Right forelimb (tissue), 1 donor: Measurements from ENCODE around the gene PSMA4.
"Not testable (repeated sequence)": the region's sequence is repeated elsewhere in the genome, so short reads cannot be mapped to it uniquely, and the experiment has no call there.

Source experiments
- DNase-seq: peaks from one replicate; pipeline ENCODE4 v3.0.0-alpha.2; 2018

Gene PSMA4

DNA sequence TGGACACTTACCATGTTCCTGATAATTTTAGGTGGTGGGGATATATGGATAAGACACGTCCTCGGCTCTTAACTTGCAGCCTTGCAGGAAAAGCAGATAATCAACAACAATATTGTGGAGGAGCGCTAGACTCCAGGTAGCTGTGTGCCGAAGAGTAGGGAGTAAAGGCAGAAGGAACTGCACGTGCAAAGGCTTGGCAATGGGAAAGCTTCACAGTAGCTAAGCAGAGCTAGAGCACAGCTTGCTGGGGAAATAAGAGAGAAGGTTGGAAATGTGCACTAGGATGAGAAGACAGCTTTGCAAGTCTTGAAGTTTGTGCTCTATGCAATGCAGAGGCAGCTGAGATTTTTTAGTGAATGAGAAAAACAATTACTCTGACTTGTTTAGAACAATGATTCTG lies 12.4 kb downstream of the PSMA4 start:
- DNase-seq, result no peak

DNA sequence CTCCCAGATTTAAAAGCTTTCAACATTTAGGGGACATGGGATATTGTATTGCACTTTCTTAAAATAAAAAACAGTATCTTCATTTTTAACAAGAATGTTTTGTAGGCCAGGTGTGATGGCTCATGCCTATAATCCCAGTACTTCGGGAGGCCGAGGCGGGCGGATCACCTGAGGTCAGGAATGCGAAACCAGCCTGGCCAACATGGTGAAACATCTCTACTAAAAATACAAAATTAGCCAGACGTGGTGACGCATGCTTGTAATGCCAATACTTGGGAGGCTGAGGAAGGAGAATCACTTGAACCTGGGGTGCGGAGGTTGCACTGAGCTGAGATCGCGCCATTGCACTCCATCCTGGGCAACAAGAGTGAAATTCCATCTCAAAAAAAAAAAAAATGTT lies 20.0 kb downstream of the PSMA4 start:
- DNase-seq, result not testable (repeated sequence)

GRCh38 chr15:78561490-78561889 lies 21.2 kb downstream of the PSMA4 start:
- no peak for DNase-seq

GRCh38 chr15:78563092-78563491 lies 22.8 kb downstream of the PSMA4 start:
- DNase-seq, result no peak

- DNase-seq, result no peak
Observed at GRCh38 chr15:78564743-78565096, 24.5 kb downstream of the PSMA4 start.

DNA sequence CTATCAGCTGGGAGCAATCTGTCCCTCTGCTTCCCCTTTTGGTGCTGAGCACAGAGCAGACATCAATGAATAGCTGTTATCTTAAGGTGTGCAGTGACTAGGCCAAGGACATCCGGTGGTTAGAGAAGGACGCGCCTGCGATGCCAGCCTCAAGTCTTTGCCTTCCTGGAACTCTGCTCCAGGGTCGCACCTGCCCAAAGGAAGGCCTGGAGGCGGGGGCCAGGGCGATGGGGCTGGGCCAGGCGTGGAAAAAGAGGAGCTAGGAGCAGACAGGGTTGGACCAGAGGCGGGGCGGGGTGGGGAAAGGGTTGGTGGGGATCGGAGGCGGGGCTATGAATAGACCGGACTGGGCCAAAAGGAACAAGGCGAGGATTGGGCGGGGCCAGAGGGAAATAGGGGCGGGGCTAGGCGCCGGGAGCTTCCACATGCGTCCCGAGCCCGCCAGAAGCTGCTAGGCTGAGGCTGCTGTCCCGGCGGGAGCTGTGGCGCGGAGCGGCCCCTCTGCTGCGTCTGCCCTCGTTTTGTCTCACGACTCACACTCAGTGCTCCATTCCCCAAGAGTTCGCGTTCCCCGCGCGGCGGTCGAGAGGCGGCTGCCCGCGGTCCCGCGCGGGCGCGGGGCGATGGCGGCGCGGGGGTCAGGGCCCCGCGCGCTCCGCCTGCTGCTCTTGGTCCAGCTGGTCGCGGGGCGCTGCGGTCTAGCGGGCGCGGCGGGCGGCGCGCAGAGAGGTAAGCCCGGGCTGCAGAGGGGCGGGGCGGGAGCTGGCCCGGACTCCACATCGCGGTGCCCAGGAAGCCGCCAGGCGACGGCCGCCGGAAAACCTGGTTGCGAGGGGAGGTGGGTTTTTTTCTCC lies 25.1 kb downstream of the PSMA4 start, which contains the start of gene CHRNA5:
Gene CHRNA5, plus strand, starts transcription at position 424 of the 854 bp plus-strand sequence. Its CDS starts 200 bp downstream, at position 624.
- DNase-seq, result peak; percentile 87

DNA sequence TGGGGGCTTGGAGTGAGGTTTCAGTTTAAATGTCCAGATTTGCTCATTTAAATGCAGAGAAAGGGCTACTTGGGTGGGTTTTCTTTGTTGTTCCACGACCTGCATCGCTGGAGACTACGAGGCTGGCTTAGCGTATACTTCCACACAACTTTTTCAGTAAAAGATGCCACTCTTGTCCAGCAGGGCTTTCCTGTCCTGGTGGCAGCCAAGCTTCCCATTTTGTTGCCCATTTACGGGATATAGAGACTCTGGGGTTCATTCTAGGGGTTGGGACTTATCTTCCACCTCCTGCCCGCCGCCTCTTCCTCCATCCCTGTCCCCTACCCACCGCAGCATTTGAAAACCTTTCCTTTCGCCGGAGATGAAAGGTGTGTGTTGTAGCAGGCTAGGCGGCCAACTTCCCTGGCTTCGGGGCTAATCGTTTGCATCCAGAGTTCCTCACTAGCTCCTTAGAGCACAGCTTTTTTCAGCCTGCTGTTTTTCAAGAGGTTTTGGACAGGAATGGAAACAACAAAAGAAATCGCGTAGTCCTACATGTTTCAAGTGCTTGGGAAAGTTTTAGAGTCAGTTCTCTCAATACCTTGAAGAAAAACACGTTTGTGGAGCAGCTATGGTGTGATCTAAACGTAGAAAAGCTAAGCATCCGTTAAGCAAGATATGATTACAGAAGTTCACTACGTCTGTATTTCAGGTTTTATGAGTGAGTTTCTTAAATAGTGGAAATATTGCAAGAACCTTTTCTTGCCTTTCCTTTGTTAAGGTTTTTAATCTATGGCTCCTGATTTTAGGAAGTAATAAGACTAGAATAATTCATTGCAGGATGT lies 25.9 kb downstream of the PSMA4 start:
- DNase-seq, result peak; percentile 46

GRCh38 chr15:78567531-78567930 lies 27.3 kb downstream of the PSMA4 start:
- DNase-seq, result no peak

DNA sequence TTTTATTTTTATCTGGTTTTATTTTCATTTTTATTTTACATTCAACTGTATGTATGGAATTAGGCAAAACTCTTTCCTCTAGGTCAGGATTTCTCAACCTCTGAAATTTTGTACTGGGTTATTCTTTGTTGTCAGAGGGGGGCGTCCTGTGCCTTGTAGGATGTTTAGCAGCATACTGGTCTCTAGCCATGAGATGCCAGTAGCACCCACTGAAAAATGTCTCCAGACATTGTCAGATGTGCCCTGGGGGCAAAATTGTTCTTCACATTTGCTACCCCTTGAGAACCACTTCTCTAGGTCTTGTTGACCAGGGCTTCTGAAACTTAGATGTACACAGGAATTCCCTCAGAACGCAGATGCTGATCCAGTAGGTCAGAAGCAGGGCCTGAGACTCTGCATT lies 30.5 kb downstream of the PSMA4 start:
- DNase-seq, result no peak

DNA sequence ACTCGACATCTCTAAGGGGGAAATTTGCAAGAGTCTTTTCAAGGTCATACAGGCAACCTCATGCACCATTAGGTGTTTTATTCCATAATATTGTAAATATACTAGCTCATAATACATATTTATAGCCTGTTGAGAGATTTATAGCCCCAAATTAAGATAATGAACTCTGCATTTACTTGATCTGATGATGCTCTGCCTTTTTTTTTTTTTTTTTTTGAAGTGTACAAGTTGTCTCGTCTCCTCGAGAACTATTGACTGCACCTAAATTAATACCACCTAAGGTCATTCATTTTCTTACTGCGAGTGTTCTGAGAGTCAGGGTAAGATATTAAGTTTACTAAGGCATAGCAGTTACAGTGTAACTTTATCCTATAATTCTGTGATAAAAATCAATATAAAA lies 31.1 kb downstream of the PSMA4 start:
- DNase-seq, result no peak

DNA sequence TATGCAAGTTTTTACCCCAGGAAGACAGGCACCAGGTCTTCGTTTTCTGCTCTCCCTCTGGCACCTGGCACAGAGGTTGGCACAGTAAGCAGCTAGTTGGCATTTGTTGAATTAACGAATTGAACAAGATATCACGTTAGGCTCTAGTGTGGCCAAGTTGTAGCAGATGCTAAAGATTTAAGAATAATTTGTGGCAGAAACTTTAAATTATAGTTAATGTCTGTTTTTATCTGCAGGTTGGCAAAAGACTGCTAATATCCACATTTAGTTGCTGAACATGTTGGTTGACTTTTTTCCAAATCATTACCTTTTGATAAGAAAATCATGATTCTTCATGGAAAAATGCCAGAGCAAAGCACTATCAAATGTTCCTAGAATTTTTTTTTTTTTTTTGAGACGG lies 33.2 kb downstream of the PSMA4 start:
- no peak for DNase-seq

DNA sequence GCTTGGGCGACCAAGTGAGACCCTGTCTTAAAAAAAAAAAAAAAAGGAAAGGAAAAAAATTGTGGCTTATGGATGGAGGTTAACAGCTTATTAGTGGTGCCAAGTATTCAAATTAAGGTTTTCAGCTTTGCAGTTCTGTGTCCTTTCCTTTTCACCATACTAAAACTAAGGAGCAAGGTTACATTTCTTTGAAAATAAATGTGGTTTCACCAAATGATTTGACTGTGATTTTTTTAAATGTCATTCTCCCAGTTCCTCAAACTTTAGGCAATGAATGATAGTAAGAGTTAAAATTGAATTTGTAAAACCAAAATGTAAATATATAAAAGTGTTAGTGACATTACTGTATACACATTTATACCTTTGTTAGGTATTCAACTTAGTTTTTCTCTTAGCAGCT lies 34.7 kb downstream of the PSMA4 start:
- no peak for DNase-seq

GRCh38 chr15:78597583-78597982 lies 57.3 kb downstream of the PSMA4 start:
- DNase-seq, result no peak

- no peak for DNase-seq
Observed at GRCh38 chr15:78598348-78598747, 58.1 kb downstream of the PSMA4 start.

DNA sequence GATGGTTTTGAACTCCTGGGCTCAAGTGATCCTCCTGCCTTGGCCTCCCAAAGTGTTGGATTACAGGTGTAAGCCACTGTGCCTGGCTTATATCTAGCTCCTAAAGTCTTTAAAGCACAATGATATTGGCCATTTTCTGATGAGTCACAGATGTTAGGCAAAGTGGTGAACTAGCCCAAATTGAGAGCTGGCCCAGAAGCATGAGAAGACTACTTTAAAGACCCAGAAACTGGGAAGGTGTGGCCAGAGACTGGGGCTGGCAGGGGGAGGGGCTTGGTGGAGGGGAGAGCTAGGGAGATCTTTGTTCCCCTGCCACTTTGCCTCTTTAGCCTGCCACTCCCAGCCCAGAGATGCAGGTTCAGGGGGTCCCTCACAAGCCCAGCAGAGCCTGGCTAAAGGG lies 58.9 kb downstream of the PSMA4 start:
- no peak for DNase-seq
